Ovary (tissue), 1 donor: ENCODE measurements around the gene ADK.

Experiments
- EP300 ChIP-seq: sonication (generic); formaldehyde crosslinking; IDR thresholded peaks from one replicate; pipeline ENCODE4 v1.6.1; 2017; ENCODE audit warnings: antibody characterized with exemption
- POLR2A ChIP-seq: fragments of 450-650 bp; IDR thresholded peaks from one replicate; pipeline ENCODE4 v1.6.1; 2017; ENCODE audit warnings: antibody characterized with exemption, mild to moderate bottlenecking, moderate library complexity

GRCh38 chr10:74641659-74642058, 490.6 kb downstream of the ADK start:
- TF ChIP-seq POLR2A (no peak), EP300 (no peak)
